HG02973 (cell line): ENCODE results near the gene C3orf70.

Experiments
- ATAC-seq: cut with Tn5 transposase; IDR thresholded peaks from one replicate; pipeline ENCODE4 v1.9.1; 2021; ENCODE audit warnings: moderate library complexity; ENCODE audit not compliant: unreplicated experiment

The C3orf70 gene

DNA sequence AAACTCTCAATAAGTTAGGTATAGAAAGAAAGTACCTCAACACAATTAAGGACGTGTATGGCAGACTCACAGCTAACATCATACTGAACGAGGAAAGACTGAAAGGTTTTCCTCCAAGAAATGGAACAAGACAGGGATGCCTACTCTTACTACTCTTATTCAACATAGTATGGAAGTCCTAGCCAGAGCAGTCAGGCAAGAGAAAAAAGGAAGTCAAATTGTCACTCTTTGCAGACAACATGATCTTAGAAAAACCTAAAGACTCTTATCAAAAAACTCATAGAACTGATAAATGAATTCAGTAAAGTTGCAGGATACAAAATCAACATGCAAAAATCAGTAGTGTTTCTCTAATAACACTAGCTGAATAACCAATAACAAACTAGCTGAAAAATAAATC, 96.0 kb downstream of the C3orf70 start:
- no peak for ATAC-seq

DNA sequence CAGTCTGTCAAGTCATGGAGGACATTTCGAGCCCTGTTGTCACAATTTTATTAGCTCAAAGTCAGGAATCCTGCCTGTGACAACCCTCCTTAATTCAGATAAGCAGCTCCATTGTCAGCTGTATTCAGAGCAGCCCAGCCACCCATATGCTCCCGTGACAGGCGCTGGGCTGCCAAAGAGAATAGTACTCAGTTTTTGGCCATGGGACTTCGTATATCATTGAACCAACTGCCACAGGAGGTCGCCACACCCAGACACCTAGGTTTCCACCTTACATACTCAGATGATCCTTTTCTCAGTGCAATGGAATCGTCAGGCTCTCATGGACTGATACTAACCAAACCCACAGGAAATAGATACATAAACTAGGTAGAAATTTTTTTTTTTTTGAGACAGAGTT, 100.2 kb downstream of the C3orf70 start:
- no peak for ATAC-seq

GRCh38 chr3:185051801-185052200, 101.1 kb downstream of the C3orf70 start:
- ATAC-seq = no peak

DNA sequence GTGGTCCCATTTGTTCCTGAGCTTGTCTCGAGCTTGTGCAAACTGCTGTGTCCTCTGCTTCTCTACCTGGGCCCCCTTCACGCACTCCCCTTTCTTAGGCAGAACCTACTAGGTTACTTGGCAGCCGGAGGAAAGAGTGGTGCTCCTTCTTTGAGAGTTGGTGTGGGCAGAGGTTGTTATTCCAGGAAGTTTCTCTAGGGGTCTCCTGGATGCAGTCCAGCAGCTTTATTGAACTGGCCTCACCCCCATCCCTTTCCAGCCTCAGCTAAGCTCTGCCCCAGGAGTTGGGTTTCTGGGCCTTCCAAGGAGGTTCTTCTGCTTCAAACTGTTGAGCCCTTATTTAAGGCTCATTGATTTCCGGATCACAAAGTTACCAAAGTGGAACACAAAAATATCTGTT, 103.2 kb downstream of the C3orf70 start:
- no peak for ATAC-seq

DNA sequence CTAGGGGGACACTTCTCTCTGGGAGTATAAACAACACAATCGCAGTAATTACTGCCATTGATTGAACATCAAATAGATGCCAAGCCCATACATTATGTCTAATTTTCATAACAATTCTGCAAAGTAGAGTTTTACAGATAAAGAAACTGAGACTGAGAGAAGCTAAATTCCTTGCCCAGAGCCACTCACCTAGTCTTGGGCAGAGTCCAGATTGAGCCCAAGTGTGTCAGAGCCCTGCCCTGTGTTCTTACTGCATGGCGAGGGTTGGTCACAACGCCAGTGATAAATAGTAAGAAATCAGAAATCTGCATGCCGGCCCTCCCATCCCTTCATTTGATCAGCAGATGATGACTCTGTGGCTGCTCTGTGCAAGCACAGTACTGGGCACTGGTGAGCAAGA, 106.3 kb downstream of the C3orf70 start:
- ATAC-seq = no peak

- ATAC-seq = no peak
These were observed 106.7 kb downstream of the C3orf70 start for GRCh38 chr3:185046164-185046515.

DNA sequence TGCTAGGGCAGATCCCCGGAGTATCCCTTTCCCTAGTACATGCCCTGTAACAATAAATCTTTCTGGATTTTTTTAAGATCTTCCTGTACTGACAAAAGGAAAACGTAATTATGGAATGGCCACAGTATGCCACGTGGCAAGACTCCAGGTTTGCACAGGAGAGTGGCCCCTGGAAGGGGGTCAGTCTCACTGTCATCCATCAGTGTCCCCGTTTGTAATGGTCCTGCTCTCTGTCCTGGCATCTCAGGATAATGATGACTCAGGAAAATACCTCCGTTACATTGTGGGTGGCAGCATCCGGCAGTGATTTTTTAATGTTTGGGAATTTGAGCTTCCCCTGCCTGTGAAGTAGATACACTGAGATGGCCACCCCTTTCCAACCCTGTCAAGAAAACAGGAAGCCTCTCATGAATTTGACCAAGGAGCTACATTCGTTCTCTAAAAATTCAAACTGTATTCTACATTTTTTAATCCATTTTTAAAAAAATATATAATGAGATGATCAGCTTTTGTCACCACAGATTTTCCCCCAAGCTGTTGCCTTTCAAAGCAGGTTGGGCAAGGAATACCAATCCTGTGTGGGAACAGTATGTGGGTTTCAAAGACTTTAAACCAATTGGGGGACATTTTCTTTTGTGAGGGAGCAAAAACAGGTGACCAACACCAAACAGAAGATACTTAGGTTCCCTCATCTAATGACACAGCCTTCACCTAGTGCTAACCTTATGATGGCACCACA, 110.4 kb downstream of the C3orf70 start:
- no peak for ATAC-seq

DNA sequence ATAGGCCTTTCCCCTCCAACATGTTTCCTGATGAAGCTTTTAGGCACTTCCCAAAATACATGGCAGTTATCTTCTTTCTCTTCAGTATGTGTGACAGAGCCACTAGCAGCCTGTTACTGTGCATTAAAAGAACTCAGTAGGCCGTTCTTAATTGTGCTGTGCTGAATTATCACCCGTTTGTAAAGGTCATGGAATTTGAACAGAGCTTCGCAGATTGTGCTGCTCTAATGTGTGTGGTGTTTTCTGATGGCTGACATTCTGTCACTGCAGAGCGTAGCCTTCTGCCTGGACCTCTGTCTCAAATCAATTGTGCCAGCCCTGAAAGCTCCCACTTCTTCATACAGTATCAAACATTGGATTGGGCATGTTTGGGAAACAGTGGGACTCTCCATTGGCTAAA, 111.3 kb downstream of the C3orf70 start:
- ATAC-seq = no peak

GRCh38 chr3:185040425-185040824, 112.4 kb downstream of the C3orf70 start:
- no peak for ATAC-seq

GRCh38 chr3:185037801-185038200, 115.1 kb downstream of the C3orf70 start:
- ATAC-seq = no peak

DNA sequence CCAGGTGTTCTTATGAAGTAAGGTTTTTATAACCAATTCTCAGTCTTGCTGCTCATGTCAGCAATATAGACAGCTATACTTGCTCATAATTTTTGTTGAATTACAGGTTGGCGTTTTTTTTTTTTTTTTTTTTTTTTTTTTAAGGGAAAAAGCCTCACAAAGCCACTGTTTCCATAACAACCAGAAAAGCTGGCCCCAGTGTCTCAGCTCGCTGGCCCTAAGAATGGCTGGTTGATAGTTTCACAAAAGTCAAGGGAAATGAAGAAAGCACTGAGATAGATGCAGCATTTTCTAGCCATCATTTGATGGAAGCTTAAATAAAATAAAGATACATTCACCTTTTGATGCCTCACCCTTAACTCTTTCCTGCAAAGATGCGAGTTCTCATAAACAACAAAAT, 121.9 kb downstream of the C3orf70 start:
- ATAC-seq = no peak

- ATAC-seq = no peak
These were observed 122.5 kb downstream of the C3orf70 start for GRCh38 chr3:185030399-185030798.

DNA sequence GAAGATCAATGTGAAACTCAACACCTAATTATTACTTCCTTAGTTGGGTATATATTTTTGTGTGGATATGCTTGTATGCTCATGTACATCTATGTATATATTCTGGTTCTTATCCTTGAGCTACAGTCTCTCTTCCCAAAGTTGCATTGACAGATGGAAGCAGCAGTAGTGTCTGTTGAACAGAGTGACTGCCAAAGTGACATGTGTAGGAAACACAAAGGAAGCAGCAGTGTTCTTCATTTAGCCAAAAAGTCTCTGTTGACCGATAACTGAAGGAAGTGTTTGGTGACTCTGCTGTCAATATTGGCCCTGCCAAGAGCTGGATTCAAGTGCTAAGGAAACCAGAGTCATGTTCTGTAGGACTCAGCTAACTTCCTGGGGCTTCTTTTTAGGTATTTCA, 123.8 kb downstream of the C3orf70 start:
- ATAC-seq = no peak

- no peak for ATAC-seq
These were observed 124.7 kb downstream of the C3orf70 start for GRCh38 chr3:185028121-185028520.
